Measurements from ENCODE around the gene LETM1.

- TF ChIP-seq, protein P1, sequence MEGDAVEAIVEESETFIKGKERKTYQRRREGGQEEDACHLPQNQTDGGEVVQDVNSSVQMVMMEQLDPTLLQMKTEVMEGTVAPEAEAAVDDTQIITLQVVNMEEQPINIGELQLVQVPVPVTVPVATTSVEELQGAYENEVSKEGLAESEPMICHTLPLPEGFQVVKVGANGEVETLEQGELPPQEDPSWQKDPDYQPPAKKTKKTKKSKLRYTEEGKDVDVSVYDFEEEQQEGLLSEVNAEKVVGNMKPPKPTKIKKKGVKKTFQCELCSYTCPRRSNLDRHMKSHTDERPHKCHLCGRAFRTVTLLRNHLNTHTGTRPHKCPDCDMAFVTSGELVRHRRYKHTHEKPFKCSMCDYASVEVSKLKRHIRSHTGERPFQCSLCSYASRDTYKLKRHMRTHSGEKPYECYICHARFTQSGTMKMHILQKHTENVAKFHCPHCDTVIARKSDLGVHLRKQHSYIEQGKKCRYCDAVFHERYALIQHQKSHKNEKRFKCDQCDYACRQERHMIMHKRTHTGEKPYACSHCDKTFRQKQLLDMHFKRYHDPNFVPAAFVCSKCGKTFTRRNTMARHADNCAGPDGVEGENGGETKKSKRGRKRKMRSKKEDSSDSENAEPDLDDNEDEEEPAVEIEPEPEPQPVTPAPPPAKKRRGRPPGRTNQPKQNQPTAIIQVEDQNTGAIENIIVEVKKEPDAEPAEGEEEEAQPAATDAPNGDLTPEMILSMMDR (conservative IDR thresholded peaks at IDR 0.05; ENCODE audit: low read length): no peak
- no peak for TF ChIP-seq EZH2phosphoT487 (IDR thresholded peaks at IDR 0.05; ENCODE audit: borderline replicate concordance, low read depth, low read length)
Measured at GRCh38 chr4:1896658-1896991, 40.7 kb upstream of the LETM1 start.

Data from OCI-LY7 (cell line).